DND-41 (cell line): Measurements from ENCODE around the gene RUNX2.

Experiments used
- EZH2 ChIP-seq: IDR thresholded peaks from 3 replicates; pipeline ENCODE4 v1.6.1; 2012; ENCODE audit warnings: borderline replicate concordance, low read depth, mild to moderate bottlenecking, moderate library complexity, low read length, inconsistent platforms; ENCODE audit not compliant: severe bottlenecking
- TF ChIP-seq, protein P1 (sequence below): IDR thresholded peaks from 2 replicates; pipeline ENCODE4 v1.5.1; 2012; ENCODE audit warnings: borderline replicate concordance, low read length, moderate library complexity, mild to moderate bottlenecking; ENCODE audit not compliant: poor library complexity, severe bottlenecking; ENCODE audit errors: extremely low read depth

DNA sequence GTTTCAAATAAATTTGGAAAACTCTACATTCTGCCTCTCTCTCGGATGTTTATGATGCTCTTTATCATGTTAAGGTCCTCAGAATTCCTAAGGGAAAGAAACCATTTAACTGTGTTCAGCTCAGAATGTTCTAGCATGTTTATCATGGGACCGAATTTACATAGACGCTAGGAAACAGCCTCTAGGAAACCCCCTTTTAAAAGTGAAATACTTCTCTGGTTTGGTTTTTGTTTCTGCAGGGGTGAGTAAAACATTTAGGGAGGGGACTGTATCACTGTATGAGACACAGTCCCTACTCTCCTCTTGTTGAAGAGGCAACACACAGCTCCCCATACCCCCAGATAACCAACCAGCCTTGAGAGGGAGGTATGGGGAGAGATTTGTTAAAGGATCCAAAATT lies 317.2 kb downstream of the RUNX2 start:
- TF ChIP-seq, protein P1, sequence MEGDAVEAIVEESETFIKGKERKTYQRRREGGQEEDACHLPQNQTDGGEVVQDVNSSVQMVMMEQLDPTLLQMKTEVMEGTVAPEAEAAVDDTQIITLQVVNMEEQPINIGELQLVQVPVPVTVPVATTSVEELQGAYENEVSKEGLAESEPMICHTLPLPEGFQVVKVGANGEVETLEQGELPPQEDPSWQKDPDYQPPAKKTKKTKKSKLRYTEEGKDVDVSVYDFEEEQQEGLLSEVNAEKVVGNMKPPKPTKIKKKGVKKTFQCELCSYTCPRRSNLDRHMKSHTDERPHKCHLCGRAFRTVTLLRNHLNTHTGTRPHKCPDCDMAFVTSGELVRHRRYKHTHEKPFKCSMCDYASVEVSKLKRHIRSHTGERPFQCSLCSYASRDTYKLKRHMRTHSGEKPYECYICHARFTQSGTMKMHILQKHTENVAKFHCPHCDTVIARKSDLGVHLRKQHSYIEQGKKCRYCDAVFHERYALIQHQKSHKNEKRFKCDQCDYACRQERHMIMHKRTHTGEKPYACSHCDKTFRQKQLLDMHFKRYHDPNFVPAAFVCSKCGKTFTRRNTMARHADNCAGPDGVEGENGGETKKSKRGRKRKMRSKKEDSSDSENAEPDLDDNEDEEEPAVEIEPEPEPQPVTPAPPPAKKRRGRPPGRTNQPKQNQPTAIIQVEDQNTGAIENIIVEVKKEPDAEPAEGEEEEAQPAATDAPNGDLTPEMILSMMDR: no peak
- TF ChIP-seq EZH2: no peak
